Measurements from ENCODE around the gene TTC6.

Gene TTC6

DNA sequence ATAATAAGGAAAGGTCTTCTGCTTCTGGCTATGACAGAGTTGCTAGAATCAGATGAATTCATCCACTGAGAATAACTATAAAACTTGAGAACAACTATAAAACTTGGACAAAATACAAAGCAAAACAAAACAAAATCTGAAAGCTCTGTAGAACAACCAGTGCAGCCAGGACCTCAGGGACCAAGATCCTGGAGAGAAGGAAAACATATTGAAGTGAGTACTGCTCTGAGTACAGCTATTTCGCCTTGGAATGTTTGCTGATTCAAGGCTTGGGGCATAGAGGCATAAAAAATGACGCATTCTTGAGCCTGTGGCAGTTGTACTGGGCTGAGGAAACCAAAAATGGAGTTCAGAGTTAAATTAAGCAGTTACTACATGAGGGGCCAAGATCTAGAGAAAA is 22.1 kb upstream of the TTC6 start:
- TF ChIP-seq, protein P1, sequence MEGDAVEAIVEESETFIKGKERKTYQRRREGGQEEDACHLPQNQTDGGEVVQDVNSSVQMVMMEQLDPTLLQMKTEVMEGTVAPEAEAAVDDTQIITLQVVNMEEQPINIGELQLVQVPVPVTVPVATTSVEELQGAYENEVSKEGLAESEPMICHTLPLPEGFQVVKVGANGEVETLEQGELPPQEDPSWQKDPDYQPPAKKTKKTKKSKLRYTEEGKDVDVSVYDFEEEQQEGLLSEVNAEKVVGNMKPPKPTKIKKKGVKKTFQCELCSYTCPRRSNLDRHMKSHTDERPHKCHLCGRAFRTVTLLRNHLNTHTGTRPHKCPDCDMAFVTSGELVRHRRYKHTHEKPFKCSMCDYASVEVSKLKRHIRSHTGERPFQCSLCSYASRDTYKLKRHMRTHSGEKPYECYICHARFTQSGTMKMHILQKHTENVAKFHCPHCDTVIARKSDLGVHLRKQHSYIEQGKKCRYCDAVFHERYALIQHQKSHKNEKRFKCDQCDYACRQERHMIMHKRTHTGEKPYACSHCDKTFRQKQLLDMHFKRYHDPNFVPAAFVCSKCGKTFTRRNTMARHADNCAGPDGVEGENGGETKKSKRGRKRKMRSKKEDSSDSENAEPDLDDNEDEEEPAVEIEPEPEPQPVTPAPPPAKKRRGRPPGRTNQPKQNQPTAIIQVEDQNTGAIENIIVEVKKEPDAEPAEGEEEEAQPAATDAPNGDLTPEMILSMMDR (IDR thresholded peaks at IDR 0.05; ENCODE audit: low read depth, low read length) = no peak
- TF ChIP-seq, protein P2, sequence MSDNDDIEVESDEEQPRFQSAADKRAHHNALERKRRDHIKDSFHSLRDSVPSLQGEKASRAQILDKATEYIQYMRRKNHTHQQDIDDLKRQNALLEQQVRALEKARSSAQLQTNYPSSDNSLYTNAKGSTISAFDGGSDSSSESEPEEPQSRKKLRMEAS (IDR thresholded peaks at IDR 0.05; ENCODE audit: low read depth, low read length) = no peak
- TF ChIP-seq MYC (IDR thresholded peaks at IDR 0.05; ENCODE audit: low read depth, low read length) (no peak), POLR2A (IDR thresholded peaks at IDR 0.05; ENCODE audit: extremely low read depth, insufficient read length) (no peak)
- no peak for DNase-seq (ENCODE audit: low read depth)
- H3K4me3 ChIP-seq (ENCODE audit: low read depth, low read length) = no peak overlapping the region

DNA sequence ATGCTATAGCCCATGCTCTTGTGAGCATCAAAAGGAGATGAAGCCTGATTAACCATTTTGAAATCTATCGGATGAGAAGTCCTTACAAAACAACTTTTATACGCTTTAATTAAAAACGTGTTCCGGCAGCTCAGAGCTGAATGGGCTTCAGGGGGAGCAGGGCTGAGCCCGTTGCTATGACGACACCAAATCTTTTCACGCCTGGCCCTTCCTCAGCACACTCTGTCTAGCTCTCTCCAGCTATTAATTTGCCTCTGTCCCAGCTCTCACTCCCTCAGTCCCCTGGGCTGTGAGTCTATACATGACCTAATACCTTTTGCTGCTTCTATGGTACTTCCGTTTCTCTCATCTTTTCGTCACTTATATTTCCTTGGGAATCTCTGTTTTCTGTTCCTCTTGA is 16.2 kb upstream of the TTC6 start:
- no peak for DNase-seq (ENCODE audit: low read depth)
- TF ChIP-seq, protein P2 (IDR thresholded peaks at IDR 0.05; ENCODE audit: low read depth, low read length) = no peak
- TF ChIP-seq, protein P1 (IDR thresholded peaks at IDR 0.05; ENCODE audit: low read depth, low read length) = no peak
- TF ChIP-seq MYC (IDR thresholded peaks at IDR 0.05; ENCODE audit: low read depth, low read length) = no peak
- TF ChIP-seq POLR2A (IDR thresholded peaks at IDR 0.05; ENCODE audit: extremely low read depth, insufficient read length) = no peak
- no peak overlapping the region for H3K4me3 ChIP-seq (ENCODE audit: low read depth, low read length)

DNA sequence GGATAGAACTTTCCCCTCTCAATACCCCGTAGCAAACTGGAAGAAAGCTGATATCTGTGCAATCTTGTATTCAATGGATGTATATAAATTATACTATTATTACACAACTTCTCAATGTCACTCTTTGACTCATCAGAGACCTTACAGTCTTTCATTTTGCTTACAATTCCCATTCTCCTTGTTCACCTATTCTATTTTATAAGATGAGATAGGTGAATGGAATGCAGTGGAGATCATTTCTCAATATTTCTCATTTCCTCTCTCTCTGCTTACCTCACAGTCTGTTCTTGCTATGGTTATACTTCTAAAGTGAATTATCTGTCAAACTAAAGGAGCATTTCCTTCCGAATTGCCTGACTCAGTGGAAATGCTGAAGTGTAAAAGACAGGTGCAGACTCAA is 15.3 kb upstream of the TTC6 start:
- DNase-seq (ENCODE audit: low read depth) = no peak
- no peak overlapping the region for H3K4me3 ChIP-seq (ENCODE audit: low read depth, low read length)
- TF ChIP-seq POLR2A (IDR thresholded peaks at IDR 0.05; ENCODE audit: extremely low read depth, insufficient read length) (no peak), MYC (IDR thresholded peaks at IDR 0.05; ENCODE audit: low read depth, low read length) (no peak)
- TF ChIP-seq, protein P2 (IDR thresholded peaks at IDR 0.05; ENCODE audit: low read depth, low read length) = no peak
- TF ChIP-seq, protein P1 (IDR thresholded peaks at IDR 0.05; ENCODE audit: low read depth, low read length) = no peak

DNA sequence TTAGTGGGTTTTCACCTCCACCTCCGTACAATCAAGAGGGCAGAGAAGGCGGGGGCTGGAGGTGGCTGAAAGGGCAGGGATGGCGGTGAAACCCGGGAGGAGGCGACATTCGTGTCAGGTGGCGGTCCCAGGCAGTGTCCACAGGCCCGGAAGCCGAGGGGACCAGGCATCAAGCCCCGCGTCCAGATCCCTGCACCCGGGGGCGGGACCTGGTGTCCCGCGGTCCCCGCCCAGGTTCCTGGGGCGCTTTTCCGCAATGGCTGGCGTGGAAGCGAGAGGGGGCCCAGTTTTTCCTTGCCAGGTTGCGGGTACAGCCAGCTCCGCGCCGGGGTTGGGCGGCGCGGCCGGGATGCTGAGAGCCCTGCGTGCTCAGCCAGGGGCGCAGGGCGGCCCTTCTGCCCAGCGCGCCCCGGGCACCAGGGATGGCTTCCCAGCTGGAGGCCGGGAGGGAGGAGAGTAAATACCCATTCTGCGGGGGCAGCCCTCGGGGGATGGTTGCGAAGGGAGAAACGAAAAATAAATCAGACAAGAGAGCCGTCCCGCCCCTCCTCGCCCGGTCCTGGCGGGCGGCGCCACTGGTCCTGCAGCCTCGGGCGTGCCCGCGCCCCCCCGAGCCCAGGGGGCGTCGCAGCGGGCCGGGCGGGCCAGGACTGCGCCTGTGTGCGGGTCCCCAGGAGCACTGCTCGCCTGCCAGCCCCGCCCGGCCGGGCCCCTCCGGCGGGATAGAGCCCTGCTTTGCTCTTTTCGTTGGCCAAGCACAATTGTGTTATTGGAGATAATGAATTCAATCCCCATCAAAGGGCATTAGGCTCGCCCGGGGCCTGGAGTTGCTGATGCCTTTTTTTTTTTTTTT is 11.8 kb upstream of the TTC6 start:
- H3K4me3 ChIP-seq (ENCODE audit: low read depth, low read length) = no peak overlapping the region
- no peak for DNase-seq (ENCODE audit: low read depth)
- TF ChIP-seq POLR2A (IDR thresholded peaks at IDR 0.05; ENCODE audit: extremely low read depth, insufficient read length) (no peak), MYC (IDR thresholded peaks at IDR 0.05; ENCODE audit: low read depth, low read length) (no peak)
- TF ChIP-seq, protein P2 (IDR thresholded peaks at IDR 0.05; ENCODE audit: low read depth, low read length) = no peak
- TF ChIP-seq, protein P1 (IDR thresholded peaks at IDR 0.05; ENCODE audit: low read depth, low read length) = no peak

DNA sequence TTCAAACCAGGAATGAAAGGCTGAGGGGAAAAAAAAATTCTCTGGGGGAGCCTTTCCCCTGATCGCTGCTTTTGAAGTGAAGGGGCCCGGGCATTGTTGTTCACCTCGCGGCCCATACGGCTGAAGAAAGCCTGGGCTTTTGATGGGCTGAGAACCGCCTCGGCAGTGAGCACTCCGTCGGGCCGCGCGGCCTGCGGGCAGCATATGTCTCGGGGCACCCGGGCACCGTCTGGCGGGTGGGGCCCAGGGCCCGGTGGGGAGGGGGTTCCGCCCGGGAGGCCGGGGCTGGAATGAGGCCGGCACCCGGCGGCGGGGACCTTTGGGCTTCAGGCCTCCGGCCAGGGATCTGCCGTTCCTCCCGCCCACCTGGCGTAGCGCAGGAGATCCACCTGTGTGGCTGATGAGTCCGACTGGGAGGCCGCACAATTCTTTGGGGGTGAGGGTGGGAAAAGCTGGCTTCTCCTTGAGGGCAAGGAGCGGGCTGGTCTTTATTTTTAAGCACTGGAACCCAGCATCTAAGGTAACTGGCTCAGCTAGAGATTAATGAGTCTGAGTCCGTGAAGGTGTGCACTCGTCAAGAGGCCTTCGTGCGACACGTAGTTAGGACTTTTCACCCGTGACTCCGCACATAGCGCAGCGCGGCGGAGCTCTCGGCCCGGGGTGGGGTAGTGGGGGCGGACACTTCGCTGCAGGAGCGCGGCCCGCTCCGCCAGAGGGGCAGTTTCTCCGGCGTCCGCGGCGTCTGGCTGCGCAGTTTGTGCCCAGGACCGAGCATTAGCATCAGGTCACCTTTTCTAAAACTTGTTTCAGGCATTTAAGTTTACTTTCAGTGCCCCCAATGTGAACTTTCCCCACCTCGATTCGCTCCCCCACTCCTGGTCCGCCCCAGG is 11.0 kb upstream of the TTC6 start:
- no peak overlapping the region for H3K4me3 ChIP-seq (ENCODE audit: low read depth, low read length)
- TF ChIP-seq MYC (IDR thresholded peaks at IDR 0.05; ENCODE audit: low read depth, low read length) = no peak
- TF ChIP-seq, protein P1 (IDR thresholded peaks at IDR 0.05; ENCODE audit: low read depth, low read length) = no peak
- TF ChIP-seq, protein P2 (IDR thresholded peaks at IDR 0.05; ENCODE audit: low read depth, low read length) = no peak
- no peak for TF ChIP-seq POLR2A (IDR thresholded peaks at IDR 0.05; ENCODE audit: extremely low read depth, insufficient read length)
- DNase-seq (ENCODE audit: low read depth) = no peak
